OCI-LY1 (cell line): ENCODE measurements around the gene PPFIA1.

Experiments used
- EZH2 ChIP-seq: fragments of 200-600 bp; sonication (generic), shearing (Covaris generic); IDR thresholded peaks from 2 replicates; pipeline ENCODE4 v1.8.0; 2017; ENCODE audit warnings: borderline replicate concordance, mixed run types, mild to moderate bottlenecking, antibody characterized with exemption, low read length, moderate library complexity, mixed read lengths
- TF ChIP-seq, protein P1 (sequence below): fragments of 200-600 bp; sonication (generic), shearing (Covaris generic); IDR thresholded peaks from 2 replicates; pipeline ENCODE4 v1.5.1; 2017; ENCODE audit warnings: mild to moderate bottlenecking, antibody characterized with exemption, low read length, moderate library complexity, mixed read lengths

DNA sequence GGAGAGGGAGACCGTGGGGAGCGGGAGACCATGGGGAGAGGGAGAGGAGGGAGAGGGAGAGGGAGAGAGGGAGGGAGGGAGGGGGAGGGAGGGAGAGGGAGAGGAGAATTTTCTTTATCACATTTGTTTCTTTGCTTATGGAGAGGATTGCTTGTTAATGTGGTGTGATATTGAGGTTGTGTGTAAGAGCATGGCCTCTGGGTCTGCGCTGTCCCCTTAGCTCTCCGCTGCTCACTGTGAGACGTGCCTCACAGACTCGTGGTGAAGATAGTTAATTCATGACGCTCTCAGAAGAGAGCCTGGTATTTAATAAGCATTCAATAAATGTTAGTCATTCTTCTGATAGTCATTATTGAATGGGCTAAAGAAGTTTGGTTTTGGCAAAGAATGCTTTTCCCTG is 26.2 kb downstream of the PPFIA1 start:
- TF ChIP-seq, protein P1, sequence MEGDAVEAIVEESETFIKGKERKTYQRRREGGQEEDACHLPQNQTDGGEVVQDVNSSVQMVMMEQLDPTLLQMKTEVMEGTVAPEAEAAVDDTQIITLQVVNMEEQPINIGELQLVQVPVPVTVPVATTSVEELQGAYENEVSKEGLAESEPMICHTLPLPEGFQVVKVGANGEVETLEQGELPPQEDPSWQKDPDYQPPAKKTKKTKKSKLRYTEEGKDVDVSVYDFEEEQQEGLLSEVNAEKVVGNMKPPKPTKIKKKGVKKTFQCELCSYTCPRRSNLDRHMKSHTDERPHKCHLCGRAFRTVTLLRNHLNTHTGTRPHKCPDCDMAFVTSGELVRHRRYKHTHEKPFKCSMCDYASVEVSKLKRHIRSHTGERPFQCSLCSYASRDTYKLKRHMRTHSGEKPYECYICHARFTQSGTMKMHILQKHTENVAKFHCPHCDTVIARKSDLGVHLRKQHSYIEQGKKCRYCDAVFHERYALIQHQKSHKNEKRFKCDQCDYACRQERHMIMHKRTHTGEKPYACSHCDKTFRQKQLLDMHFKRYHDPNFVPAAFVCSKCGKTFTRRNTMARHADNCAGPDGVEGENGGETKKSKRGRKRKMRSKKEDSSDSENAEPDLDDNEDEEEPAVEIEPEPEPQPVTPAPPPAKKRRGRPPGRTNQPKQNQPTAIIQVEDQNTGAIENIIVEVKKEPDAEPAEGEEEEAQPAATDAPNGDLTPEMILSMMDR = no peak
- no peak for TF ChIP-seq EZH2
